Loucy (cell line): ENCODE measurements around the gene PAK4.

ENCODE experiments used
- EZH2phosphoT487 ChIP-seq: fragments of 200-600 bp; IDR thresholded peaks from 2 replicates; pipeline ENCODE4 v1.6.1; 2018; ENCODE audit warnings: antibody characterized with exemption, mild to moderate bottlenecking, moderate library complexity, borderline replicate concordance
- TF ChIP-seq, protein P1 (sequence below): fragments of 200-600 bp; sonication (generic); conservative IDR thresholded peaks from 2 replicates; pipeline ENCODE4 v1.5.1; 2014; ENCODE audit warnings: mild to moderate bottlenecking, antibody characterized with exemption, low read length

DNA sequence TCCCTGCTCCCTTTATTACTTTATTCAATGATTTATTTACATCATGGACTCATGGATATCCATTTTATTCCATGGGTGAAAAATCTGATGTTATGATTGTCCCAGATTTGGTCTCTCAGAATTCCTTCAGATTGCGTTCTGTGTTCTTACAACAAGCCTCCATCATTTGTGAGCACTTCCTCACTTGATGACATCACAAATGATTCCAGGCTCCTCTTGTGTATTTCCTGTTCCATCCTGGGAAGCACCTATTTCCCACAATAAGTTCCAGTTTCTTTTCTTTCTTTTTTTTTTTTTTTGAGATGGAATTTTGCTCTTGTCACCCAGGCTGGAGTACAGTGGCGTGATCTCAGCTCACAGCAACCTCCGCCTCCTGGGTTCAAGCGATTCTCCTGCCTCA, 34.7 kb upstream of the PAK4 start:
- TF ChIP-seq, protein P1, sequence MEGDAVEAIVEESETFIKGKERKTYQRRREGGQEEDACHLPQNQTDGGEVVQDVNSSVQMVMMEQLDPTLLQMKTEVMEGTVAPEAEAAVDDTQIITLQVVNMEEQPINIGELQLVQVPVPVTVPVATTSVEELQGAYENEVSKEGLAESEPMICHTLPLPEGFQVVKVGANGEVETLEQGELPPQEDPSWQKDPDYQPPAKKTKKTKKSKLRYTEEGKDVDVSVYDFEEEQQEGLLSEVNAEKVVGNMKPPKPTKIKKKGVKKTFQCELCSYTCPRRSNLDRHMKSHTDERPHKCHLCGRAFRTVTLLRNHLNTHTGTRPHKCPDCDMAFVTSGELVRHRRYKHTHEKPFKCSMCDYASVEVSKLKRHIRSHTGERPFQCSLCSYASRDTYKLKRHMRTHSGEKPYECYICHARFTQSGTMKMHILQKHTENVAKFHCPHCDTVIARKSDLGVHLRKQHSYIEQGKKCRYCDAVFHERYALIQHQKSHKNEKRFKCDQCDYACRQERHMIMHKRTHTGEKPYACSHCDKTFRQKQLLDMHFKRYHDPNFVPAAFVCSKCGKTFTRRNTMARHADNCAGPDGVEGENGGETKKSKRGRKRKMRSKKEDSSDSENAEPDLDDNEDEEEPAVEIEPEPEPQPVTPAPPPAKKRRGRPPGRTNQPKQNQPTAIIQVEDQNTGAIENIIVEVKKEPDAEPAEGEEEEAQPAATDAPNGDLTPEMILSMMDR = no peak
- no peak for TF ChIP-seq EZH2phosphoT487
